WERI-Rb-1 (cell line): Measurements from ENCODE around the gene TPP1.

Source experiments
- DNase-seq: peaks from one replicate; pipeline ENCODE4 v3.0.0-alpha.2; 2020
- H3K27ac ChIP-seq: fragments of 250-450 bp; sonication (Bioruptor Pico); 2 replicates; pipeline ENCODE4 v1.5.1; 2020; ENCODE audit warnings: mild to moderate bottlenecking, moderate library complexity
- H3K27me3 ChIP-seq: fragments of 250-450 bp; sonication (Bioruptor Pico); 2 replicates; pipeline ENCODE4 v1.5.1; 2021; ENCODE audit warnings: mild to moderate bottlenecking, low read depth, moderate library complexity; ENCODE audit not compliant: insufficient read depth, severe bottlenecking
- H3K36me3 ChIP-seq: fragments of 250-450 bp; sonication (Bioruptor Pico); 2 replicates; pipeline ENCODE4 v1.5.1; 2020; ENCODE audit warnings: mild to moderate bottlenecking, moderate library complexity
- H3K4me3 ChIP-seq: 2 replicates; pipeline ENCODE4 v1.5.1; 2011; ENCODE audit warnings: low read depth, mild to moderate bottlenecking, control low read depth, low read length
- H3K9me3 ChIP-seq: fragments of 250-450 bp; sonication (Bioruptor Pico); 2 replicates; pipeline ENCODE4 v1.5.1; 2021; ENCODE audit warnings: mild to moderate bottlenecking, moderate library complexity; ENCODE audit not compliant: severe bottlenecking
- CTCF ChIP-seq: IDR thresholded peaks from 2 replicates; pipeline ENCODE4 v1.5.1; 2011; ENCODE audit warnings: low read depth, mild to moderate bottlenecking, control low read depth, inconsistent platforms, low read length

Gene TPP1

DNA sequence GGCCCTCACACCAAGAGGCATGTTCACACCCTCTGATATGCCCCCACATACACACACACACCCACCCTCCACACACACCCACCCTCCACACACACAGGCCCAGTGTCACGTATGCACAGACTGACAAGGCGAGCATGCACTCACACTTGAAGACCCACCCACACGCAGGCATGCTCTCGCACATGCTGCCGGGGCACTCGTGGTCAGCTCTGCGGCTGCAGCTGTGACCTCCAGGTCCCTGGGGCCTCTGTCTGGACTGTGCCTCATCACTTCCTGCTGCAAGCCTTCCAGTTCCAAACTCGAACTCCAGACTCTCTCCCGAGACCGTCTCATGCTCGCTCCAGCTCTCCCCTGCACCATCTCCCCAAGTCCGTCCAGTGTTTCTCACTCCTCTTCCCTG, 26.8 kb upstream of the TPP1 start:
- no peak for DNase-seq
- Histone ChIP-seq H3K27me3 (no peaks in the 10 kb centered on the region), H3K9me3 (no peaks in the 10 kb centered on the region), H3K27ac (no peak overlapping the region), H3K36me3 (peaks cover 9% of the 10 kb centered on the region), H3K4me3 (no peak overlapping the region)
- no peak for TF ChIP-seq CTCF

- no peaks in the 10 kb centered on the region for H3K27me3 ChIP-seq
- no peak for DNase-seq
- TF ChIP-seq CTCF = no peak
- no peaks in the 10 kb centered on the region for H3K9me3 ChIP-seq
- H3K36me3 ChIP-seq = peaks cover 29% of the 10 kb centered on the region
- H3K27ac ChIP-seq = no peak overlapping the region
- no peak overlapping the region for H3K4me3 ChIP-seq
These were observed 23.7 kb upstream of the TPP1 start for GRCh38 chr11:6642957-6643356.

- no peaks in the 10 kb centered on the region for H3K9me3 ChIP-seq
- DNase-seq = no peak
- TF ChIP-seq CTCF = no peak
These were observed 21.9 kb upstream of the TPP1 start for GRCh38 chr11:6640985-6641701.

DNA sequence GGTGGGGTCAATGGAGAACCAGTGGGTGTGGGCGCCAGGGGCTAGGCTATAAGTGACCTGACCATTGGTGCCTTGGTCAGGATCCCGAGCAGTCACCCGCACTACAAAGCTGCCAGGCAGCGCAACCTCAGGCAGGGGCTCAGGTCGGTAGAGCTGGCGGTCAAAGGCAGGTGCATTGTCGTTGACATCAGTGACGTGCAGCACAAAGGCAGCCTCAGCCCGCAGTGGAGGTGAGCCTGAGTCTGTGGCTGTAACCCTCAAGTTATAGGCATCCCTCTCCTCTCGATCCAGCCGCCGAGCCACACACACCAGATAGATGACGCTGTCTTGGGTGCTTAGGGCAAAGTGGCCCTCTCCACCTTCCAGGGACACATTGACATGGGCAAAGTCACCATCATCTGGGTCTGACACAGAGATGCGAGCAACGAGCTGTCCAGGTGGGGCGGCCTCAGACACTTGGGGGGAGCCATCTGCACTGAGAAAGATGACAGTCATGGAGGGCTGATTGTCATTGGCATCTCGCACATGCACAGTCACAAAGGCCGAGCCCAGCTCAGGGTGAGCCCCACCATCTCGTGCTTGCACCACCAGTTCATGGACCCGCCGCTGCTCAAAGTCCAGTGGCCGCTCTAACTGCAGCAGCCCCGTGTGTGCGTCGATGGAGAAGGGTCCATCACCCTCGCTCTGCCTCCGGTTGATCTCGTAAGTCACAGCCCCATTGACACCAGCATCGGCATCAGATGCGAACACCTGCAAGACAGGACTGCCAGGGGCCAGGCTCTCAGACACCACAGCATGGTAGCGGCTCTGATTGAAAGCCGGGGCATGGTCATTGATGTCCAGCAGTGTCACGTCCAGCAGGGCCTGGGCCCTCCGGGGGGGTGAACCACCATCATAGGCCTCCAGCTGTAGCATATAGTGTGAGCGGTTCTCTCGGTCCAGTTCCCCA, 21.1 kb upstream of the TPP1 start:
- no peak for TF ChIP-seq CTCF
- H3K9me3 ChIP-seq = no peaks in the 10 kb centered on the region
- peaks cover 32% of the 10 kb centered on the region for H3K36me3 ChIP-seq
- H3K27me3 ChIP-seq = no peaks in the 10 kb centered on the region
- no peak for DNase-seq
- H3K27ac ChIP-seq = no peak overlapping the region
- H3K4me3 ChIP-seq = no peak overlapping the region

More at GRCh38 chr11:6640985-6641701, 21.9 kb upstream of the TPP1 start:
- Histone ChIP-seq H3K27ac (no peak overlapping the region), H3K27me3 (no peaks in the 10 kb centered on the region), H3K36me3 (peaks cover 29% of the 10 kb centered on the region), H3K4me3 (no peak overlapping the region)

GRCh38 chr11:6638429-6638828, 19.2 kb upstream of the TPP1 start:
- no peaks in the 10 kb centered on the region for H3K27me3 ChIP-seq
- no peak overlapping the region for H3K27ac ChIP-seq
- no peak overlapping the region for H3K4me3 ChIP-seq
- H3K9me3 ChIP-seq = no peaks in the 10 kb centered on the region
- H3K36me3 ChIP-seq = peaks cover 38% of the 10 kb centered on the region
- DNase-seq = no peak
- TF ChIP-seq CTCF = no peak
